NCI-H69 (cell line): ENCODE data around the gene NDUFB10.
"Not testable (repeated sequence)": the region's sequence is repeated elsewhere in the genome, so short reads cannot be mapped to it uniquely, and the experiment has no call there.

Source experiments
- DNase-seq: peaks from one replicate; lab custom pipeline; 2025; lab: John Stamatoyannopoulos, UW

NDUFB10 gene

GRCh38 chr16:1959269-1960039, at the start of gene NDUFB10:
NDUFB10 (plus strand) TSS chr16:1959538; CDS start chr16:1959625, 87 bp downstream.
- peak; percentile 95 for DNase-seq

- DNase-seq, result peak; percentile 86
Observed at GRCh38 chr16:1909561-1910231, 49.6 kb upstream of the NDUFB10 start.

- no peak for DNase-seq
Observed at GRCh38 chr16:1911467-1912214, 47.7 kb upstream of the NDUFB10 start.

- no peak for DNase-seq
Observed at GRCh38 chr16:1912215-1912543, 47.2 kb upstream of the NDUFB10 start.

GRCh38 chr16:1913327-1914083, 45.8 kb upstream of the NDUFB10 start:
- DNase-seq, result peak; percentile 89

- no peak for DNase-seq
Observed at GRCh38 chr16:1914084-1914608, 45.2 kb upstream of the NDUFB10 start.

GRCh38 chr16:1914988-1915387, 44.4 kb upstream of the NDUFB10 start:
- DNase-seq, result no peak

GRCh38 chr16:1915732-1916639, 43.4 kb upstream of the NDUFB10 start:
- DNase-seq, result no peak

GRCh38 chr16:1916640-1916990, 42.7 kb upstream of the NDUFB10 start:
- DNase-seq, result no peak

GRCh38 chr16:1917056-1917664, 42.2 kb upstream of the NDUFB10 start:
- DNase-seq, result no peak

GRCh38 chr16:1917665-1918350, 41.5 kb upstream of the NDUFB10 start:
- DNase-seq, result peak; percentile 31

GRCh38 chr16:1918351-1919326, 40.7 kb upstream of the NDUFB10 start, which contains the start of gene HS3ST6:
HS3ST6 (minus strand) TSS chr16:1918415; CDS start chr16:1918323, 92 bp downstream.
- DNase-seq, result peak; percentile 44

- no peak for DNase-seq
Observed at GRCh38 chr16:1919327-1919998, 39.9 kb upstream of the NDUFB10 start.

- not testable (repeated sequence) for DNase-seq
Observed at GRCh38 chr16:1920122-1920521, 39.2 kb upstream of the NDUFB10 start.

GRCh38 chr16:1920727-1921171, 38.6 kb upstream of the NDUFB10 start:
- DNase-seq, result peak; percentile 41

- DNase-seq, result no peak
Observed at GRCh38 chr16:1922357-1922756, 37.0 kb upstream of the NDUFB10 start.

GRCh38 chr16:1923299-1924034, 35.9 kb upstream of the NDUFB10 start:
- DNase-seq, result peak; percentile 91
